Osteoblast (primary cell): ENCODE data around the gene CDK2AP2. TPM values are rescaled to one million over a fixed set of nuclear protein-coding genes. Genes with fewer than 3 reads are reported as not detected.
"Not testable (repeated sequence)": the region's sequence is repeated elsewhere in the genome, so short reads cannot be mapped to it uniquely, and the experiment has no call there.

Source experiments
- DNase-seq: peaks from one replicate; pipeline ENCODE4 v3.0.0; 2011; ENCODE audit warnings: low spot score, mixed read lengths; ENCODE audit not compliant: insufficient read length; ENCODE audit errors: missing footprints
- H2AFZ ChIP-seq: 2 replicates; pipeline ENCODE4 v1.6.0; 2011; ENCODE audit warnings: mild to moderate bottlenecking, low read length
- H3K27ac ChIP-seq: 2 replicates; pipeline ENCODE4 v1.5.1; 2011; ENCODE audit warnings: mild to moderate bottlenecking, low read depth, low read length, moderate library complexity
- H3K27me3 ChIP-seq: 2 replicates; pipeline ENCODE4 v1.6.0; 2012; ENCODE audit warnings: mild to moderate bottlenecking, control low read depth, inconsistent platforms, low read length, moderate library complexity; ENCODE audit not compliant: insufficient read depth
- H3K36me3 ChIP-seq: 2 replicates; pipeline ENCODE4 v1.5.1; 2011; ENCODE audit warnings: mild to moderate bottlenecking, low read length, control low read depth, moderate library complexity; ENCODE audit not compliant: insufficient read depth
- H3K4me1 ChIP-seq: 2 replicates; pipeline ENCODE4 v1.5.1; 2011; ENCODE audit warnings: mild to moderate bottlenecking, low read length, control low read depth, moderate library complexity; ENCODE audit not compliant: insufficient read depth
- H3K4me2 ChIP-seq: 2 replicates; pipeline ENCODE4 v1.6.0; 2011; ENCODE audit warnings: mild to moderate bottlenecking, low read length; ENCODE audit not compliant: insufficient read depth
- H3K4me3 ChIP-seq: fragments of 200-600 bp; sonication (generic); 3 replicates; pipeline ENCODE4 v1.5.1; 2012; ENCODE audit warnings: mild to moderate bottlenecking, low read length, inconsistent platforms; ENCODE audit not compliant: insufficient read depth
- H3K79me2 ChIP-seq: 2 replicates; pipeline ENCODE4 v1.6.0; 2012; ENCODE audit warnings: mild to moderate bottlenecking, low read length, control low read depth, inconsistent platforms; ENCODE audit not compliant: insufficient read depth
- H3K9me3 ChIP-seq: 2 replicates; pipeline ENCODE4 v1.5.1; 2011; ENCODE audit warnings: low read depth, low read length, control low read depth
- H4K20me1 ChIP-seq: 2 replicates; pipeline ENCODE4 v1.6.0; 2012; ENCODE audit warnings: mild to moderate bottlenecking, low read length, control low read depth; ENCODE audit not compliant: insufficient read depth
- CTCF ChIP-seq: IDR thresholded peaks from 2 replicates; pipeline ENCODE4 v1.5.1; 2011; ENCODE audit warnings: mild to moderate bottlenecking, low read depth, low read length, moderate library complexity; ENCODE audit errors: extremely low read depth
- total RNA-seq: library from RNA; depleted of rRNA; stranded (reverse); fragments of >200 nt; gene quantifications from 2 replicates; pipeline ENCODE4 v1.2.3, GENCODE V29; 2012

Gene CDK2AP2
- total RNA-seq, 1 donor, result 6.2 TPM

GRCh38 chr11:67468456-67468758, 39.6 kb downstream of the CDK2AP2 start:
- H2AFZ ChIP-seq, result peak overlapping the region; percentile 74
- DNase-seq, result no peak
- H3K4me1 ChIP-seq, result peaks cover 25% of the 10 kb centered on the region
- H3K36me3 ChIP-seq, result no peaks in the 10 kb centered on the region
- no peaks in the 10 kb centered on the region for H3K9me3 ChIP-seq
- H3K79me2 ChIP-seq, result peaks cover 10% of the 10 kb centered on the region
- peak overlapping the region; percentile 65 for H3K27ac ChIP-seq
- TF ChIP-seq CTCF, result no peak
- H3K27me3 ChIP-seq, result no peaks in the 10 kb centered on the region
- H3K4me3 ChIP-seq, result peak overlapping the region; percentile 86
- H4K20me1 ChIP-seq, result no peaks in the 10 kb centered on the region
- H3K4me2 ChIP-seq, result peak overlapping the region; percentile 96

GRCh38 chr11:67468056-67468455, 39.9 kb downstream of the CDK2AP2 start:
- Histone ChIP-seq H3K27ac (peak overlapping the region; percentile 65), H3K36me3 (no peaks in the 10 kb centered on the region), H2AFZ (peak overlapping the region; percentile 74), H3K79me2 (peaks cover 10% of the 10 kb centered on the region), H3K4me1 (peaks cover 25% of the 10 kb centered on the region), H3K27me3 (no peaks in the 10 kb centered on the region), H3K4me3 (peak overlapping the region; percentile 86), H3K4me2 (peak overlapping the region; percentile 96), H4K20me1 (no peaks in the 10 kb centered on the region), H3K9me3 (no peaks in the 10 kb centered on the region)
- no peak for TF ChIP-seq CTCF
- peak; percentile 87 for DNase-seq

- Histone ChIP-seq H3K4me1 (peaks cover 25% of the 10 kb centered on the region), H3K27me3 (no peaks in the 10 kb centered on the region), H3K4me2 (no peak overlapping the region), H2AFZ (no peak overlapping the region), H3K4me3 (no peak overlapping the region), H4K20me1 (no peaks in the 10 kb centered on the region), H3K36me3 (no peaks in the 10 kb centered on the region), H3K79me2 (peaks cover 10% of the 10 kb centered on the region), H3K27ac (no peak overlapping the region), H3K9me3 (no peaks in the 10 kb centered on the region)
- TF ChIP-seq CTCF, result no peak
- DNase-seq, result peak; percentile 80
Measured at GRCh38 chr11:67466962-67467771, 40.8 kb downstream of the CDK2AP2 start.

- Histone ChIP-seq H4K20me1 (no peaks in the 10 kb centered on the region), H3K79me2 (peaks cover 10% of the 10 kb centered on the region), H3K4me2 (no peak overlapping the region), H3K4me3 (no peak overlapping the region), H3K4me1 (peaks cover 25% of the 10 kb centered on the region), H2AFZ (no peak overlapping the region), H3K36me3 (no peaks in the 10 kb centered on the region), H3K9me3 (no peaks in the 10 kb centered on the region), H3K27me3 (no peaks in the 10 kb centered on the region), H3K27ac (no peak overlapping the region)
- TF ChIP-seq CTCF, result no peak
- no peak for DNase-seq
Measured at GRCh38 chr11:67466367-67466766, 41.6 kb downstream of the CDK2AP2 start.

- not testable (repeated sequence) for H2AFZ ChIP-seq, H3K27ac ChIP-seq, H3K9me3 ChIP-seq, H3K36me3 ChIP-seq, DNase-seq, H4K20me1 ChIP-seq, H3K27me3 ChIP-seq
- peaks cover 10% of the 10 kb centered on the region for H3K79me2 ChIP-seq
- H3K4me2 ChIP-seq, result peak overlapping the region; percentile 82
- H3K4me3 ChIP-seq, result peak overlapping the region; percentile 75
- peaks cover 25% of the 10 kb centered on the region for H3K4me1 ChIP-seq
Measured at GRCh38 chr11:67465530-67465929, 42.4 kb downstream of the CDK2AP2 start.
